Osteocyte (in vitro differentiated cells): Measurements from ENCODE around the gene SLA2. TPM values are rescaled to one million over a fixed set of nuclear protein-coding genes. Genes with fewer than 3 reads are reported as not detected.
"Not testable (repeated sequence)": the region's sequence is repeated elsewhere in the genome, so short reads cannot be mapped to it uniquely, and the experiment has no call there.

Experiments used
- DNase-seq: peaks from one replicate; pipeline ENCODE4 v3.0.0; 2021; ENCODE audit warnings: mixed read lengths; ENCODE audit not compliant: unreplicated experiment; ENCODE audit errors: extremely low spot score
- H3K27ac Mint-ChIP-seq: one replicate; pipeline ENCODE4 v1.8.0; 2021; ENCODE audit warnings: mild to moderate bottlenecking, mixed read lengths; ENCODE audit not compliant: unreplicated experiment
- H3K27me3 Mint-ChIP-seq: one replicate; pipeline ENCODE4 v1.8.0; 2021; ENCODE audit warnings: mixed read lengths; ENCODE audit not compliant: unreplicated experiment
- H3K36me3 Mint-ChIP-seq: one replicate; pipeline ENCODE4 v1.8.0; 2021; ENCODE audit warnings: mixed read lengths; ENCODE audit not compliant: unreplicated experiment
- H3K4me1 Mint-ChIP-seq: one replicate; pipeline ENCODE4 v1.8.0; 2021; ENCODE audit warnings: mixed read lengths; ENCODE audit not compliant: unreplicated experiment
- H3K4me3 Mint-ChIP-seq: one replicate; pipeline ENCODE4 v1.8.0; 2021; ENCODE audit warnings: mild to moderate bottlenecking, moderate library complexity, mixed read lengths; ENCODE audit not compliant: unreplicated experiment
- H3K9me3 Mint-ChIP-seq: one replicate; pipeline ENCODE4 v1.8.0; 2021; ENCODE audit warnings: mixed read lengths; ENCODE audit not compliant: unreplicated experiment
- long read RNA-seq: library from polyadenylated mRNA; unstranded; transcript quantifications from one replicate; pipeline ENCODE4 v2.0.0, GENCODE V29; 2021
- total RNA-seq: library from RNA; stranded (reverse); gene quantifications from 2 replicates; pipeline ENCODE4 v1.2.1, GENCODE V29; 2021
- TF ChIP-seq, protein P1 (sequence below): fragments of 200-600 bp; sonication (generic); IDR thresholded peaks from 2 replicates; pipeline ENCODE4 v1.5.0; 2021; ENCODE audit warnings: antibody characterized with exemption, mild to moderate bottlenecking, moderate library complexity

The SLA2 gene, protein sequence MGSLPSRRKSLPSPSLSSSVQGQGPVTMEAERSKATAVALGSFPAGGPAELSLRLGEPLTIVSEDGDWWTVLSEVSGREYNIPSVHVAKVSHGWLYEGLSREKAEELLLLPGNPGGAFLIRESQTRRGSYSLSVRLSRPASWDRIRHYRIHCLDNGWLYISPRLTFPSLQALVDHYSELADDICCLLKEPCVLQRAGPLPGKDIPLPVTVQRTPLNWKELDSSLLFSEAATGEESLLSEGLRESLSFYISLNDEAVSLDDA
- not detected in 2 replicates for total RNA-seq
- long read RNA-seq, partial matches to known transcripts, result 0 of 1 reads
- long read RNA-seq, other reads (novel, unspliced or antisense), result 1 of 1 reads

DNA sequence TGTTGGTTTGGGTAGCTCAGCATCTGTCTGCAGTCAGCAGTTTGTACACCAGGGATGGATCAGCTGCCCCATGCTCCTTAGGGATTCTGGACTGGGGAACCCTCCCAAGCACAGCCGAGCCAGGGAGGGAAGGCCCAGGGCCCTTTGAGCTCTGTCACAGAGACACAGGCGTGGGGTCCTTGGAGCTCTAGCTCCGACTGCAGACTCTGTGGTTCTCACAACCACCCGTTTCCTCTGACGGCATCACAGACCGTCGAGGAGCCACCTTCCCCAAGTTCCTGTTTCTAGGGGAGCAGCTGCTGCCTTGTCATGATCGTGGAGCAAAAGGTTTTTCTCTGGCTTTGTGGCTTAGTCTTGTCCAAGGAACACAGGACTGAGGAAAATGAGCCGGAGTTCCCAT lies at the start of gene SLA2:
TSS of gene SLA2 (minus strand) at position 199 of the 400 bp plus-strand sequence. CDS start 4,861 bp downstream, outside the sequence.
- H3K27ac Mint-ChIP-seq, result no peak within 1 kb of the TSS
- TF ChIP-seq, protein P1, sequence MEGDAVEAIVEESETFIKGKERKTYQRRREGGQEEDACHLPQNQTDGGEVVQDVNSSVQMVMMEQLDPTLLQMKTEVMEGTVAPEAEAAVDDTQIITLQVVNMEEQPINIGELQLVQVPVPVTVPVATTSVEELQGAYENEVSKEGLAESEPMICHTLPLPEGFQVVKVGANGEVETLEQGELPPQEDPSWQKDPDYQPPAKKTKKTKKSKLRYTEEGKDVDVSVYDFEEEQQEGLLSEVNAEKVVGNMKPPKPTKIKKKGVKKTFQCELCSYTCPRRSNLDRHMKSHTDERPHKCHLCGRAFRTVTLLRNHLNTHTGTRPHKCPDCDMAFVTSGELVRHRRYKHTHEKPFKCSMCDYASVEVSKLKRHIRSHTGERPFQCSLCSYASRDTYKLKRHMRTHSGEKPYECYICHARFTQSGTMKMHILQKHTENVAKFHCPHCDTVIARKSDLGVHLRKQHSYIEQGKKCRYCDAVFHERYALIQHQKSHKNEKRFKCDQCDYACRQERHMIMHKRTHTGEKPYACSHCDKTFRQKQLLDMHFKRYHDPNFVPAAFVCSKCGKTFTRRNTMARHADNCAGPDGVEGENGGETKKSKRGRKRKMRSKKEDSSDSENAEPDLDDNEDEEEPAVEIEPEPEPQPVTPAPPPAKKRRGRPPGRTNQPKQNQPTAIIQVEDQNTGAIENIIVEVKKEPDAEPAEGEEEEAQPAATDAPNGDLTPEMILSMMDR, result no peak
- no peaks in the 10 kb centered on the region for H3K4me1 Mint-ChIP-seq
- no peak within 1 kb of the TSS for H3K4me3 Mint-ChIP-seq
- DNase-seq, result no peak
- no peaks in the 10 kb centered on the region for H3K27me3 Mint-ChIP-seq
- H3K36me3 Mint-ChIP-seq, result no peaks in the 10 kb centered on the region
- H3K9me3 Mint-ChIP-seq, result no peaks in the 10 kb centered on the region

DNA sequence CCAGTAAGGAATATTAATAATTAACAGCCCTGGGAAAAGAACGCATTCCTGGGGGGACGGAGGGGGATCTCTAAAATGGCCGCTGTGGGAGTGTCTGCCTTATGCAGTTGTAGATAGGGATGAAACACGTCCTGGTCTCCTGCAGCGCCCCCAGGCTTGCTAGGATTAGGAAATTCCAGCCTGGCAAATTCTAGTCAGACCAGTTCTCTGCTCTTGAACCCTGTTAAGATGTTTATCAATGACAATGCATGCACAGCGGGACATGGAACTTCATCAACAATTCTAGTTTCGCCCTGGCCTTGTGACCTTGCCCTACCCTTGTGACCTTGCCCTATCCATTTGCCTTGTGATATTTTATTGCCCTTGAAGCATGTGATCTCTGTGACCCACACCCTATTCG lies 49.5 kb upstream of the SLA2 start:
- H3K9me3 Mint-ChIP-seq, H3K27me3 Mint-ChIP-seq, H3K36me3 Mint-ChIP-seq, DNase-seq, H3K27ac Mint-ChIP-seq, H3K4me1 Mint-ChIP-seq, H3K4me3 Mint-ChIP-seq: not testable (repeated sequence)

DNA sequence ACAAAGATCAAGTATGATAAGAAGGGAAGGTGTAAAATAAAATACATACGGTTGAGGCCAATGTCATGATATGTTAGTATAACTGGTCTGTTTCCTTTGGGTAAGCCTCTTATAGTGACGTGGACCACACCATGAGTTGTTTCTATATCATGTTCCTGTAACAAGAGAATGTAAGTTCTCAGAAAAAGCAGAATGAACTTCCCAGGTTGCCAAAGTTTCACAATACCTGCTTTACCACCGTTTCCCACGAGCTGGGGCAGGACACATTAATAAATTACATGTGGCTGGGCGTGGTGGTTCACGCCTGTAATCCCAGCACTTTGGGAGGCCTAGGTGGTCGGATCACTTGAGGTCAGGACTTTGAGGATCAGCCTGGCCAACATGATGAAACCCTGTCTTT lies 42.6 kb upstream of the SLA2 start:
- Mint-ChIP-seq H3K27ac (no peak overlapping the region), H3K36me3 (peaks cover 3% of the 10 kb centered on the region), H3K4me1 (no peaks in the 10 kb centered on the region), H3K4me3 (no peak overlapping the region), H3K27me3 (no peaks in the 10 kb centered on the region), H3K9me3 (no peaks in the 10 kb centered on the region)
- TF ChIP-seq, protein P1, result no peak
- DNase-seq, result no peak

DNA sequence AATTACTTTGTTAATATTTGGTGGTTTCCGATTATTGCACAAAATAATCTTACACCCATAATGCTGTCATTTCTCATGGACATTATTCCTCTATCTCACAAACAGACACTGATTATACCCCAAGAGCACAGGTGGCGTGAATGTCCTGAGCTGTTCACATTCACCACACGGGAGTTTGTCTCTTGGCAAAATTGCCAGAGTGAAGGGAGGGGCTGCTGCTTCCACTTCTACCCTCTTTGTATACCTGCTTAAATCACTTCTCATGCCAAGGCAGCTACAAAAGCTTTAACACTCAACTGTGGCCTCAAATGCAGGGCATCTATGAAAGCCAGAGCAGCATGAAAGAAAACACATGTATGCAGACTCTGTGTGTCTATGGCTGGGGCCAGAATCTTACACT lies 41.9 kb upstream of the SLA2 start:
- H3K4me1 Mint-ChIP-seq, result no peaks in the 10 kb centered on the region
- no peak overlapping the region for H3K27ac Mint-ChIP-seq
- TF ChIP-seq, protein P1, result no peak
- H3K4me3 Mint-ChIP-seq, result no peak overlapping the region
- peaks cover 3% of the 10 kb centered on the region for H3K36me3 Mint-ChIP-seq
- no peaks in the 10 kb centered on the region for H3K9me3 Mint-ChIP-seq
- DNase-seq, result no peak
- no peaks in the 10 kb centered on the region for H3K27me3 Mint-ChIP-seq

DNA sequence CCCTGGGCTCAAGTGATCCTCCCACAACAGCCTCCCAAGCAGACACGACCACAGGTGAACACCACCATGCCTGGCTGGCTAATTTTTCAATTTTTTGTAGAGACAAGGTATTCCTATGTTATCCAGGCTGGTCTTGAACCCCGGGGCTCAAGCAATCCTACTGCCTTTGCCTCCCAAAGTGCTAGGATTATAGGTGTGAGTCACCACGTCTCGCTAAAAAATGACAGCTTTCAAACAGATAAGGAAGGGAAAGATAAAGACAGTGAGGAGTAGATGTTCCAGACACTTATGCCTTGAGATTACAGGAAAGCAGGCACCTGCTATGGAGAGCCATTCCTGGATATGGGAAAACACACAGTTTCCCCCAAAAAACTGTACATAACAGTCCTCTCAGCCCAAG lies 40.9 kb upstream of the SLA2 start:
- DNase-seq, result no peak
- Mint-ChIP-seq H3K27me3 (no peaks in the 10 kb centered on the region), H3K27ac (no peak overlapping the region), H3K9me3 (no peaks in the 10 kb centered on the region), H3K4me3 (no peak overlapping the region), H3K4me1 (no peaks in the 10 kb centered on the region), H3K36me3 (peaks cover 6% of the 10 kb centered on the region)
- TF ChIP-seq, protein P1, result no peak
